HepG2 (cell line): Measurements from ENCODE around the gene SLC35F4. TPM values are rescaled to one million over a fixed set of nuclear protein-coding genes. Genes with fewer than 3 reads are reported as not detected.

Experiments used
- ATAC-seq: fragments of 200-7000 bp; cut with Tn5 transposase; 3 replicates; pipeline ENCODE4 v1.9.1; 2020; ENCODE audit warnings: mild to moderate bottlenecking, moderate library complexity
- BruUV-seq: library from RNA; stranded (reverse); fragments of 400-500 nt; replicated peaks from 2 replicates; lab custom pipeline; 2021; lab: Mats Ljungman, UMichigan
- CTCF ChIA-PET: fragments of 300-600 bp; formaldehyde crosslinking; extraction: SDS; loops from one replicate; lab custom pipeline; 2021; ENCODE audit warnings: low total read pairs, inconsistent platforms, low intra/inter-chr PET ratio; lab: Yijun Ruan, JAX
- POLR2A ChIA-PET: fragments of 350-600 bp; sonication (Branson Sonifier 250); formaldehyde crosslinking; loops from one replicate; lab custom pipeline; 2020; ENCODE audit warnings: antibody characterized with exemption, inconsistent platforms; lab: Yijun Ruan, JAX
- DNase-seq: peaks from one replicate; pipeline ENCODE4 v3.0.0-alpha.2; 2015; ENCODE audit warnings: low spot score
- FAIRE-seq: peaks from 3 replicates; lab custom pipeline; 2011; peaks lifted over from hg19 to GRCh38; lab: Jason Lieb, UNC
- H2AFZ ChIP-seq: one replicate; pipeline ENCODE4 v1.6.1; 2011; ENCODE audit warnings: low read length, inconsistent platforms
- H3K27ac ChIP-seq: fragments of 300-600 bp; 3 replicates; pipeline ENCODE4 v1.8.0; 2011; ENCODE audit warnings: mixed run types, mild to moderate bottlenecking, mixed read lengths, low read length, inconsistent platforms; ENCODE audit not compliant: insufficient read depth; ENCODE audit errors: extremely low read length
- H3K27me3 ChIP-seq, 2 experiments: fragments of 200-600 bp in 1 of 2; 2 replicates in 1 of 2; 3 replicates in 1 of 2; pipeline versions ENCODE4 v1.6.0 to v1.8.0; 2011; ENCODE audit warnings: low read length in 2 of 2, mild to moderate bottlenecking in 2 of 2, moderate library complexity in 2 of 2, inconsistent platforms in 1 of 2; ENCODE audit not compliant: insufficient read depth in 2 of 2, control insufficient read depth in 1 of 2
- H3K36me3 ChIP-seq, 2 experiments: fragments of 200-600 bp in 1 of 2; replicated peaks in 1 of 2; 2 replicates in 1 of 2; 3 replicates in 1 of 2; pipeline versions ENCODE4 v1.5.1 to v1.8.0; 2011; ENCODE audit warnings: low read length in 2 of 2, inconsistent platforms in 1 of 2; ENCODE audit not compliant: insufficient read depth in 2 of 2, control insufficient read depth in 1 of 2
- H3K4me1 ChIP-seq: 2 replicates; pipeline ENCODE4 v1.5.1; 2012; ENCODE audit warnings: low read length, inconsistent platforms; ENCODE audit not compliant: insufficient read depth
- H3K4me2 ChIP-seq: 2 replicates; pipeline ENCODE4 v1.6.0; 2011; ENCODE audit warnings: low read depth, low read length, inconsistent platforms
- H3K4me3 ChIP-seq, 3 experiments: fragments of 200-600 bp in 1 of 3; sonication (generic), shearing (Covaris generic) in 1 of 3; replicated peaks in 1 of 3; 2 replicates each; pipeline ENCODE4 v1.5.1; 2011 to 2016; ENCODE audit warnings: low read length in 3 of 3, inconsistent platforms in 2 of 3, low read depth in 2 of 3, mild to moderate bottlenecking in 2 of 3, control low read depth in 1 of 3, mixed read lengths in 1 of 3; ENCODE audit not compliant: insufficient read depth in 1 of 3
- H3K79me2 ChIP-seq: one replicate; pipeline ENCODE4 v1.6.1; 2011; ENCODE audit warnings: low read length, inconsistent platforms; ENCODE audit not compliant: insufficient read depth
- H3K9ac ChIP-seq: 2 replicates; pipeline ENCODE4 v1.6.0; 2011; ENCODE audit warnings: mild to moderate bottlenecking, low read depth, low read length, inconsistent platforms; ENCODE audit not compliant: insufficient read depth
- H3K9me3 ChIP-seq: 2 replicates; pipeline ENCODE4 v1.5.1; 2012; ENCODE audit warnings: mild to moderate bottlenecking, low read length
- H4K20me1 ChIP-seq: 2 replicates; pipeline ENCODE4 v1.6.0; 2011; ENCODE audit warnings: inconsistent platforms, mild to moderate bottlenecking, low read length, moderate library complexity; ENCODE audit not compliant: insufficient read depth
- AHDC1 ChIP-seq: sonication (generic); formaldehyde crosslinking; IDR thresholded peaks from 2 replicates; pipeline ENCODE4 v1.5.1; 2020; ENCODE audit warnings: mild to moderate bottlenecking, missing genetic modification reagents, borderline replicate concordance
- HMGA1 ChIP-seq: sonication (generic); formaldehyde crosslinking; conservative IDR thresholded peaks from 2 replicates; pipeline ENCODE4 v1.4.0; 2020; ENCODE audit warnings: missing genetic modification reagents
- HOXA3 ChIP-seq: sonication (generic); formaldehyde crosslinking; IDR thresholded peaks from 2 replicates; pipeline ENCODE4 v1.5.0; 2020; ENCODE audit warnings: missing genetic modification reagents
- MATR3 ChIP-seq: sonication (generic); formaldehyde crosslinking; IDR thresholded peaks from 2 replicates; pipeline ENCODE4 v1.4.0; 2020; ENCODE audit warnings: missing genetic modification reagents
- PHF21A ChIP-seq: sonication (generic); formaldehyde crosslinking; IDR thresholded peaks from 2 replicates; pipeline ENCODE4 v1.5.0; 2020; ENCODE audit warnings: mild to moderate bottlenecking, missing genetic modification reagents
- RXRA ChIP-seq: sonication (generic); formaldehyde crosslinking; IDR thresholded peaks from 2 replicates; pipeline ENCODE4 v1.5.1; 2020; ENCODE audit warnings: missing genetic modification reagents
- SP4 ChIP-seq: sonication (generic); formaldehyde crosslinking; IDR thresholded peaks from 2 replicates; pipeline ENCODE4 v1.8.1; 2023; ENCODE audit warnings: mild to moderate bottlenecking, missing genetic modification reagents
- SP5 ChIP-seq: IDR thresholded peaks from 2 replicates; pipeline ENCODE4 v1.6.1; 2016; ENCODE audit warnings: low read depth, borderline replicate concordance
- TEAD3 ChIP-seq: optimal IDR thresholded peaks from 2 replicates; pipeline ENCODE3; 2016; ENCODE audit warnings: borderline replicate concordance
- ZFP1 ChIP-seq: IDR thresholded peaks from 2 replicates; pipeline ENCODE4 v1.6.1; 2016
- ZFYVE20 ChIP-seq: sonication (generic); formaldehyde crosslinking; IDR thresholded peaks from 2 replicates; pipeline ENCODE4 v1.8.0; 2023; ENCODE audit warnings: low read depth, mild to moderate bottlenecking, moderate library complexity, missing genetic modification reagents, borderline replicate concordance
- ZMAT3 ChIP-seq: sonication (generic); formaldehyde crosslinking; conservative IDR thresholded peaks from 2 replicates; pipeline ENCODE4 v1.7.0; 2021; ENCODE audit warnings: missing genetic modification reagents
- WGBS: methylation state at CpG from one replicate; pipeline ENCODE4 v1.1.6; 2017; ENCODE audit warnings: low lambda C conversion rate; 5-methylcytosine and 5-hydroxymethylcytosine counted together
- in situ Hi-C: cut with HindIII; loops from 2 replicates; pipeline ENCODE4 v1.10.0; 2017; ENCODE audit warnings: low pct_unique_long_range_greater_than_20kb; ENCODE audit not compliant: extremely low pct_ligation_motif_present
- intact Hi-C: fragments of 100-400 bp; cut with micrococcal nuclease; formaldehyde crosslinking; loops from one replicate; pipeline ENCODE4 v1.10.0; 2022; ENCODE audit not compliant: unreplicated experiment
- polyA plus RNA-seq, 8 experiments: library from polyadenylated mRNA; depleted of rRNA in 3 of 8; stranded (reverse) in 7 of 8; unstranded in 1 of 8; fragments of >200 nt; fragmentation: Illumina TruSeq in 4 of 8; extraction: Trizol in 4 of 8; gene quantifications; 2 replicates each; pipeline versions ENCODE4 v1.2.1 to v1.2.3, GENCODE V29; 2011 to 2016; ENCODE audit warnings: low read depth in 4 of 8, missing spikeins in 1 of 8, mixed read lengths in 1 of 8; ENCODE audit not compliant: insufficient read depth in 1 of 8
- total RNA-seq, 5 experiments: library from RNA; depleted of rRNA; stranded (reverse); fragments of >200 nt; fragmentation: Illumina TruSeq; extraction: Trizol; gene quantifications; 2 replicates each; pipeline ENCODE4 v1.2.3, GENCODE V29; 2016; ENCODE audit warnings: low read depth in 1 of 5

SLC35F4 gene
- total and polyA plus RNA-seq, 2 of the 13 experiments (the other 11 are each of a cell fraction or from before 2014, with no cell fraction given), result not detected

- H3K79me2 ChIP-seq, result no peaks in the 10 kb centered on the region
- BruUV-seq, result no TSS peak
- no peak overlapping the region for H2AFZ ChIP-seq
- ATAC-seq, result no peak
- intact Hi-C loops (no loop called here), in situ Hi-C loops (no loop called here)
- ChIA-PET POLR2A (no interaction called here), CTCF (no interaction called here)
- H3K4me3 ChIP-seq, result no peak overlapping the region
- no peaks in the 10 kb centered on the region for H3K4me1 ChIP-seq
- no peaks in the 10 kb centered on the region for H3K36me3 ChIP-seq
- H3K9ac ChIP-seq, result no peak overlapping the region
- H3K27ac ChIP-seq, result no peak overlapping the region
- 41% methylated on average over 3 of the region's 3 CpGs for WGBS
- no peak for DNase-seq
- no peaks in the 10 kb centered on the region for H3K9me3 ChIP-seq
- FAIRE-seq, result no peak
- no peak overlapping the region for H3K4me2 ChIP-seq
- H3K27me3 ChIP-seq, result no peaks in the 10 kb centered on the region
- no peaks in the 10 kb centered on the region for H4K20me1 ChIP-seq
- no peak for TF ChIP-seq SP5 (CRISPR knock-in tag)
- no peak for TF ChIP-seq ZFP1 (CRISPR knock-in tag)
- no peak for TF ChIP-seq ZFYVE20 (CRISPR knock-in tag)
These were observed 133.2 kb downstream of the SLC35F4 start for GRCh38 chr14:57732463-57733285.

GRCh38 chr14:57729208-57730187 is 136.4 kb downstream of the SLC35F4 start:
- H3K9me3 ChIP-seq, result peaks cover 7% of the 10 kb centered on the region
- WGBS, result 0% methylated on average over 4 of the region's 5 CpGs
- no peaks in the 10 kb centered on the region for H3K4me1 ChIP-seq
- FAIRE-seq, result no peak
- H2AFZ ChIP-seq, result no peak overlapping the region
- in situ Hi-C loops (no loop called here), intact Hi-C loops (no loop called here)
- ChIA-PET POLR2A (no interaction called here), CTCF (no interaction called here)
- no peaks in the 10 kb centered on the region for H4K20me1 ChIP-seq
- no peaks in the 10 kb centered on the region for H3K36me3 ChIP-seq
- H3K9ac ChIP-seq, result no peak overlapping the region
- no peak overlapping the region for H3K4me3 ChIP-seq
- H3K4me2 ChIP-seq, result no peak overlapping the region
- no TSS peak for BruUV-seq
- DNase-seq, result no peak
- ATAC-seq, result no peak
- no peaks in the 10 kb centered on the region for H3K27me3 ChIP-seq
- no peaks in the 10 kb centered on the region for H3K79me2 ChIP-seq
- H3K27ac ChIP-seq, result no peak overlapping the region
- TF ChIP-seq AHDC1 (CRISPR knock-in tag) (no peak), ZMAT3 (no peak), RXRA (CRISPR knock-in tag) (no peak), HMGA1 (no peak), MATR3 (CRISPR knock-in tag) (no peak), PHF21A (CRISPR knock-in tag) (no peak), TEAD3 (CRISPR knock-in tag) (no peak), HOXA3 (CRISPR knock-in tag) (no peak), SP4 (CRISPR knock-in tag) (no peak)
